CD14-positive monocyte (primary cell): ENCODE measurements around the gene RAPGEF6. TPM values are rescaled to one million over a fixed set of nuclear protein-coding genes. Genes with fewer than 3 reads are reported as not detected.

Source experiments
- DNase-seq, 3 donors: peaks; one replicate each; pipeline ENCODE4 v3.0.0-alpha.2; 2011 to 2022
- H2AFZ ChIP-seq: 2 replicates; pipeline ENCODE4 v1.6.0; 2012; ENCODE audit warnings: mild to moderate bottlenecking, low read depth, low read length, inconsistent platforms; ENCODE audit not compliant: insufficient read depth, poor library complexity, severe bottlenecking
- H3K27ac ChIP-seq, 2 donors: 1 replicate in 1 of 2; 2 replicates in 1 of 2; pipeline ENCODE4 v1.5.1; 2012 to 2013; ENCODE audit warnings: low read length in 2 of 2, control low read depth in 1 of 2, inconsistent platforms in 1 of 2, low read depth in 1 of 2, mild to moderate bottlenecking in 1 of 2
- H3K27me3 ChIP-seq, 2 donors: one replicate each; pipeline versions ENCODE4 v1.6.0 to v1.6.1; 2011 to 2013; ENCODE audit warnings: low read length in 2 of 2; ENCODE audit not compliant: control insufficient read depth in 2 of 2, insufficient read depth in 2 of 2
- H3K36me3 ChIP-seq, 2 donors: replicated peaks in 1 of 2; 1 replicate in 1 of 2; 2 replicates in 1 of 2; pipeline versions ENCODE4 v1.5.1 to v1.6.1; 2012 to 2013; ENCODE audit warnings: low read length in 2 of 2, control low read depth in 1 of 2, inconsistent platforms in 1 of 2, mild to moderate bottlenecking in 1 of 2; ENCODE audit not compliant: insufficient read depth in 2 of 2, control insufficient read depth in 1 of 2
- H3K4me1 ChIP-seq, 2 donors: 1 replicate in 1 of 2; 2 replicates in 1 of 2; pipeline versions ENCODE4 v1.5.1 to v1.6.1; 2012 to 2013; ENCODE audit warnings: low read length in 2 of 2, control low read depth in 1 of 2, inconsistent platforms in 1 of 2, mild to moderate bottlenecking in 1 of 2, moderate library complexity in 1 of 2; ENCODE audit not compliant: insufficient read depth in 2 of 2, control insufficient read depth in 1 of 2
- H3K4me2 ChIP-seq: replicated peaks from 2 replicates; pipeline ENCODE3; 2012; ENCODE audit warnings: low read length, moderate library complexity, mild to moderate bottlenecking; ENCODE audit not compliant: poor library complexity, severe bottlenecking; ENCODE audit errors: extremely low read depth
- H3K4me3 ChIP-seq, 3 experiments: fragments of 200-600 bp in 1 of 3; sonication (generic) in 1 of 3; replicated peaks in 1 of 3; 1 replicate in 2 of 3; 2 replicates in 1 of 3; pipeline ENCODE4 v1.5.1; 2011 to 2013; ENCODE audit warnings: low read length in 3 of 3, mild to moderate bottlenecking in 3 of 3, control low read depth in 2 of 3, low read depth in 2 of 3, inconsistent platforms in 1 of 3, moderate library complexity in 1 of 3
- H3K79me2 ChIP-seq: 2 replicates; pipeline ENCODE4 v1.6.0; 2012; ENCODE audit warnings: mild to moderate bottlenecking, control low read depth, inconsistent platforms, low read length, moderate library complexity; ENCODE audit not compliant: insufficient read depth
- H3K9ac ChIP-seq: 2 replicates; pipeline ENCODE4 v1.6.0; 2017; ENCODE audit warnings: low read length, mild to moderate bottlenecking; ENCODE audit not compliant: insufficient read depth, poor library complexity, severe bottlenecking
- H3K9me3 ChIP-seq, 2 donors: replicated peaks in 1 of 2; 1 replicate in 1 of 2; 2 replicates in 1 of 2; pipeline versions ENCODE4 v1.5.1 to v1.6.1; 2012 to 2013; ENCODE audit warnings: low read length in 2 of 2, control low read depth in 1 of 2; ENCODE audit not compliant: control insufficient read depth in 1 of 2, insufficient read depth in 1 of 2
- H4K20me1 ChIP-seq: 2 replicates; pipeline ENCODE4 v1.6.0; 2012; ENCODE audit warnings: mild to moderate bottlenecking, low read length, control low read depth, moderate library complexity; ENCODE audit not compliant: insufficient read depth
- H3K27ac Mint-ChIP-seq, 7 donors: one replicate each; pipeline ENCODE4 v1.8.0; 2020; ENCODE audit warnings: mild to moderate bottlenecking in 7 of 7, mixed read lengths in 7 of 7, moderate library complexity in 6 of 7, inconsistent platforms in 2 of 7
- H3K27me3 Mint-ChIP-seq, 3 donors: one replicate each; pipeline ENCODE4 v1.8.0; 2021 to 2022; ENCODE audit warnings: low read depth in 3 of 3, mild to moderate bottlenecking in 3 of 3, mixed read lengths in 3 of 3, moderate library complexity in 3 of 3, inconsistent platforms in 1 of 3
- H3K36me3 Mint-ChIP-seq, 2 donors: one replicate each; pipeline ENCODE4 v1.8.0; 2020; ENCODE audit warnings: mixed read lengths in 2 of 2, inconsistent platforms in 1 of 2, mild to moderate bottlenecking in 1 of 2
- H3K4me1 Mint-ChIP-seq: one replicate; pipeline ENCODE4 v1.8.0; 2020; ENCODE audit warnings: mild to moderate bottlenecking, mixed read lengths
- H3K4me3 Mint-ChIP-seq, 2 donors: one replicate each; pipeline ENCODE4 v1.8.0; 2020; ENCODE audit warnings: mild to moderate bottlenecking in 2 of 2, mixed read lengths in 2 of 2, moderate library complexity in 1 of 2
- H3K9me3 Mint-ChIP-seq, 7 donors: one replicate each; pipeline ENCODE4 v1.8.0; 2020 to 2022; ENCODE audit warnings: mixed read lengths in 7 of 7, mild to moderate bottlenecking in 6 of 7, moderate library complexity in 6 of 7, inconsistent platforms in 2 of 7
- CTCF ChIP-seq: fragments of 200-600 bp; IDR thresholded peaks from one replicate; pipeline ENCODE4 v1.8.0; 2022; ENCODE audit warnings: antibody characterized with exemption, mild to moderate bottlenecking
- WGBS: methylation state at CpG from one replicate; pipeline ENCODE4 v1.1.5; 2013; ENCODE audit warnings: missing lambda C conversion rate; ENCODE audit not compliant: insufficient coverage; 5-methylcytosine and 5-hydroxymethylcytosine counted together
- intact Hi-C, 2 donors: fragments of 100-400 bp; cut with micrococcal nuclease; formaldehyde crosslinking; loops; one replicate each; pipeline versions ENCODE4 v1.15.0 to v1.15.1; 2023
- polyA plus RNA-seq, 3 donors: library from polyadenylated mRNA; depleted of rRNA in 1 of 3; unstranded in 2 of 3; stranded (reverse) in 1 of 3; fragments of 300-500 nt in 2 of 3; fragments of >200 nt in 1 of 3; fragmentation: Illumina TruSeq in 2 of 3; gene quantifications; 1 replicate in 2 of 3; 2 replicates in 1 of 3; pipeline ENCODE4 v1.2.3, GENCODE V29; 2012 to 2021

RAPGEF6 gene
- polyA plus RNA-seq, 3 donors = 2.9 to 4.8 (median 4.8) TPM

- Mint-ChIP-seq H3K4me1 (peaks cover 3% of the 10 kb centered on the region), H3K9me3 (peaks cover 0 to under 1% (median 0%) of the 10 kb centered on the region in 7 donors), H3K27me3 (peaks cover 0 to 3% (median 0%) of the 10 kb centered on the region in 3 donors), H3K4me3 (no peak overlapping the region), H3K36me3 (peaks cover 44 to 51% of the 10 kb centered on the region in 2 donors), H3K27ac (peak overlapping the region in 1 of 7 donors; percentile 30)
- Histone ChIP-seq H4K20me1 (no peaks in the 10 kb centered on the region), H3K4me2 (no peak overlapping the region), H3K4me1 (no peaks in the 10 kb centered on the region), H3K9ac (no peak overlapping the region), H3K79me2 (no peaks in the 10 kb centered on the region), H3K27ac (no peak overlapping the region), H3K9me3 (no peaks in the 10 kb centered on the region), H3K4me3 (no peak overlapping the region), H3K36me3 (peaks cover 12 to 46% of the 10 kb centered on the region in 2 donors), H3K27me3 (no peaks in the 10 kb centered on the region), H2AFZ (no peak overlapping the region)
- no peak for DNase-seq
- TF ChIP-seq CTCF = no peak
- no CpG with 5 or more reads among the region's 1 CpG for WGBS
- intact Hi-C loops = no loop called here
These were observed 159.5 kb downstream of the RAPGEF6 start for GRCh38 chr5:131475541-131475941.

- Mint-ChIP-seq H3K9me3 (no peaks in the 10 kb centered on the region), H3K36me3 (peaks cover 37 to 42% of the 10 kb centered on the region in 2 donors), H3K4me3 (no peak overlapping the region), H3K4me1 (no peaks in the 10 kb centered on the region), H3K27ac (no peak overlapping the region), H3K27me3 (peaks cover 0 to 3% (median 0%) of the 10 kb centered on the region in 3 donors)
- Histone ChIP-seq H3K4me2 (no peak overlapping the region), H3K79me2 (no peaks in the 10 kb centered on the region), H3K27me3 (no peaks in the 10 kb centered on the region), H3K9ac (no peak overlapping the region), H2AFZ (no peak overlapping the region), H3K27ac (no peak overlapping the region), H3K4me1 (no peaks in the 10 kb centered on the region), H3K36me3 (peaks cover 10 to 39% of the 10 kb centered on the region in 2 donors), H4K20me1 (no peaks in the 10 kb centered on the region), H3K9me3 (no peaks in the 10 kb centered on the region), H3K4me3 (no peak overlapping the region)
- no peak for DNase-seq
- no peak for TF ChIP-seq CTCF
- no CpG with 5 or more reads among the region's 3 CpGs for whole genome bisulfite sequencing
- intact Hi-C loops = no loop called here
These were observed 161.3 kb downstream of the RAPGEF6 start for GRCh38 chr5:131473731-131474130.
